HG03432 (cell line): ENCODE data around the gene ILKAP.

Source experiments
- ATAC-seq: cut with Tn5 transposase; IDR thresholded peaks from one replicate; pipeline ENCODE4 v1.9.1; 2021; ENCODE audit warnings: mild to moderate bottlenecking, moderate library complexity; ENCODE audit not compliant: unreplicated experiment

Gene ILKAP

DNA sequence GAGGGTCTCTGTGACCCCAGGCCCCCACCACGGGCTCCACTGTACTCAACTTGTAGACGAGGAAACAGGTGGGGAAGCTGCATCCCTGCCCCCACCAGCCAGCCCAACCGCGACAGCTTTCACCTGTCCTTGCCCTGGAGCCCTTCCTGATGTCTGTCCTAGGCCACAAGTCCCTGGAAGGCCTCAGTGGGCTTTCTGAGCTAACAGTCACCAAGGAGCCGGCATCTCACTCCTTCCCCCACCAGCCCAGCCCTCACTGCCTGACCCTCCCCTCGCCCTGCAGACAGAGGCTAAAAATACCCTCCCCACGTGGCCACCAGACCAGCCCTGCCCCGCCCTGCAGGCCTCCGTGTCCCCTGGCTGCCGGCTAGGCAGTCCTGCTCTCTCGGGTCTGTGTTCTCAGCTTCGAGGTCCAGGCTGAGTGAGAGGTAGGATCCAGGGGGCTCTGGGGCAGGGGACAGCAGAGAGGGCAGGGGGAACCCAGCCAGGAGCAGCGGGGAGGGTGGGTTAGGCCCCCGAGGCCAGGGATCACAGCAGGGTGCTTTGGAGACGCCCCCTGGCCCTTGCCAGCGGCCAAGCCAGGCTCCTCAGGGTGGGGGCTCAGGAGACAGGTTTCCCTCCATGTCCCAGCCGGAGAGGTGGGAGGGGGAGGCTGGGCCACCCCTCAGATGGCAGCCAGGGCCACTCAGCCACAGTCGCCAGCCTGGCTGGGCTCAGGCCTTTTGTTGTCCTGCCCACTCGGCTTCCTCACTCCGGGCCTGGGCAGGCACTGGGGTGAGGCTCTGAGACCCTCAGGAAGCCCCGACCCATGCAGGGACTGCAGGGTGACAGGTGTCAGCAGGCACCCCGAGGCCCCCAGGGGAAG is 64.9 kb downstream of the ILKAP start, which contains the start of gene KLHL30:
KLHL30 (plus strand) TSS at position 338 of the 865 bp plus-strand sequence. CDS start 2,087 bp downstream, outside the sequence.
- no peak for ATAC-seq

DNA sequence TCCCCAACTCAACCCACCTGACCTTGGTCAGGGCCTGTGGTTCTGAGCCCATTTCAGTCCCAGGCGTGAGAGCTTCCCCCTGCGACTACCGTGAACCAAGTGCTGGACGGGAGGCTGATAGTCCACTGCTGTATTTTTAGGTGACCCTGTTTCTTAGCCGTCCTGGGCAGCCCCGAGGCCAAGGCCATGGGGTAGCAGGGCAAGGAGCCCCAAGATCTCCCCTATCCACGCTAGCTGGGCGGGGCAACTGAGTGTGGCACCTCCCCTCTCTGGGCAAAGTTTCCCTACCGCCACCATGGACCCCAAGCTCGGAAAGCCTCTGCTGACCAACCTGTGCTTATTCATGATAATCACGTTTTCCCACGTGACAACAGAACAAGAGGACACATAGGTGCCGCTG is 65.6 kb downstream of the ILKAP start:
- no peak for ATAC-seq

DNA sequence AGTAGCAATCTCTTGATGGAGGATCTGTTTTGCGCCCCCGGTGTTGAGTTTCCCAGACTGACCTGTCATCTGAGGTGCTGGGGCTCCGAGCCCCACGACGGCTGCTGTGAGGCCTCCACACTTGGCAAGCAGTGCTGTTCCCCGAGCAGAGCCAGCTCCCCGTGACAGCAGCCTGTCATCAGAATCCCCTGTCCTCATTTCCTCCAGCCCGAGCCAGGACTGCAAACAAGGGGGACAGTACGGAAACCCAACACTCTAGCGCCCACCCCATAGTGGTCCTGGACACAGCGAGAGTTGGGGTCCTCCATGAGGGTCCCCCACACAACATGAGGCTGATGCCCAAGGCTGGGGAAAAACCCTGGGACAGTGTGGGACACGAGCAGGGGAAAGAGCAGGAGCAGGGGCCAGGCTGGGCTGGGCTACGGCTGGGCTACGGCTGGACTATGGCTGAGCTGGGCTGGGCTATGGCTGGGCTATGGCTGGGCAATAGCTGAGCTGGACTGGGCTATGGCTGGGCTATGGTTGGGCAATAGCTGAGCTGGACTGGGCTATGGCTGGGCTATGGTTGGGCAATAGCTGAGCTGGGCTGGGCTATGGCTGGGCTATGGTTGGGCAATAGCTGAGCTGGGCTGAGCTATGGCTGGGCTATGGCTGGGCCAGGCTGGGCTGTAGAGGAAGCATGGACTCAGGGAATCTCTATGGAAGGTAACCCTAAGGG is 66.5 kb downstream of the ILKAP start:
- no peak for ATAC-seq

DNA sequence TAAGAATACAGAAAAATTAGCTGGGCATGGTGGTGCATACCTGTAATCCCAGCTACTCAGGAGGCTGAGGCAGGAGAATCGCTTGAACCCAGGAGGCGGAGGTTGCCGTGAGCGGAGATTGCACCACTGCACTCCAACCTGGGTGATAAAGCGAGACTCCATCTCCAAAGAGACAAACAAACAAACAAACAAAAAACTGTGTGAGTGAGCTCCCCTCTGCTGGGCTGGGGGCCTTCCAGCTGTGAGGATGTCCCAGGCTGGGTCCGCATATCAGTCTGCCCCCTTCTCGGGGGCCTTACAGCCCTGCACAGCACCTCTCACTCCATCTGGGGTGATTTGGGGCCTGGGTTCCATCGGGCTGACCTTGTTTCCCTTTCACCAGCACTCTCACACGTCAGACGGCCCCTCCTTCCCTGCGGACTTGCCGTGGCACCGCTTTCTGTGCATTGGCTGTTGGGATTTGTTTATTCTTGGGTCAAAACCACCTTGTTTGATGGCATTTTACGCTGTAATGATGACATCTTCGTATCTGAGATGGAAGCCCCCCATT is 67.8 kb downstream of the ILKAP start:
- ATAC-seq: no peak

DNA sequence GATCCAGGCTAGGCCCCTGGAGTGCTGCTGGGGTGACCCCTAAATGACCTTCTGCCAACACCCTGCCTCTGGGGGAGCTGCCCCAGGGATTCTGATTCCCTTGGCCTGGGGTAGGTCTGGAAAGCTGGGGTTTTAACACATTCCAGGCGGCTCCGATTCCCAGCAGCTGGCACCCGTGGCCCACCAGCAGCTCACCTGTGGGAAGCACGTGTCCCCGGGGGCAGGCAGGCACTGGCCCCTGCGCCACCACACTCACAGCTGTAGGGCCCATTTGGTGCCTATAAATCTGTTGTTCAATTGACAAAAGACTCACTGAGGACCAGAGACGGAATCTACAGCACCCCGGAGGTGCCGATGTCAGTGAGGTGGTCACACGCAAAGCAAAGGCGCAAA is 69.1 kb downstream of the ILKAP start:
- ATAC-seq: no peak

DNA sequence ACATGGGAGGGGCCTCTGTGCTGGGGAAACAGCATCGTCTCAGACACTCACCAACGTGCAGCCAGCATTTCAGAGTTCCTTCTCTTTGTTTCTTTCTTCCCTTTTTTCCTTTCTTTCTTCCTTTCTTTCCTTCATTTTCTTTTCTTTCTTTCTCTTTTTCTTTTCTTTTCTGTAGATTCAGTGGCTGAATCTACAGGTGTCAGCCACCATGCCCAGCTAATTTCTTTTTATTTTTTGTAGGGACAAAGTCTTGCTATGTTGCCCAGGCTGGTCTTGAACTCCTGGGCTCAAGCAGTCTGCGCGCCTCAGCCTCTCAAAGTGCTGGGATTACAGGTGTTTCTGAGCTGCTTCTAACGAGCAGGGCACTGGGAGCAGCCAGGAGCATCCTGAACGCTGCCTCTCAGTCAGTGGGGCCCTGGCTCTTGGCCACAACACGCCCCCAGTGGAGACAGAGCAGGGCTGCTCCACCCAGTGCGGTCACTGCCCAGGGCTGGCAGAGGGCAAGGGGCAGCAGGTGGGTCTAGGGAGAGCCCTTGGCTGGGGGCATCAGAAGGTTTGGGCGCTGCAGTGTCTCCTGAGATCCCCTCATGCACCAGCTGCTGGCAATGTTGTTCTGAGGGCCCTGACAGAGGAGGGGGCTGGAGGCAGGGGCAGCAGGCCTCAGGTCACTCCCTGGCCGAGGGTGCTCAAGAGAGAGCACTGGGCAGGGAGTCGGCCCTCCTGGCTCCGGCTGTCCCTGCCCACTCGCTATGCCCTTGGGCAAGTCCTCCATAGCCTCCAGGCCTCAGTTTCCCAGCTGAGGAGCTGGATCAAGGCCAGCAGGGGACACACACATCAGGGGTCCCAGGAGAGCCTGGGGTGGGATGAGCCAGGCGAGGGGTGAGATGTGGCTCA is 69.7 kb downstream of the ILKAP start:
- no peak for ATAC-seq

DNA sequence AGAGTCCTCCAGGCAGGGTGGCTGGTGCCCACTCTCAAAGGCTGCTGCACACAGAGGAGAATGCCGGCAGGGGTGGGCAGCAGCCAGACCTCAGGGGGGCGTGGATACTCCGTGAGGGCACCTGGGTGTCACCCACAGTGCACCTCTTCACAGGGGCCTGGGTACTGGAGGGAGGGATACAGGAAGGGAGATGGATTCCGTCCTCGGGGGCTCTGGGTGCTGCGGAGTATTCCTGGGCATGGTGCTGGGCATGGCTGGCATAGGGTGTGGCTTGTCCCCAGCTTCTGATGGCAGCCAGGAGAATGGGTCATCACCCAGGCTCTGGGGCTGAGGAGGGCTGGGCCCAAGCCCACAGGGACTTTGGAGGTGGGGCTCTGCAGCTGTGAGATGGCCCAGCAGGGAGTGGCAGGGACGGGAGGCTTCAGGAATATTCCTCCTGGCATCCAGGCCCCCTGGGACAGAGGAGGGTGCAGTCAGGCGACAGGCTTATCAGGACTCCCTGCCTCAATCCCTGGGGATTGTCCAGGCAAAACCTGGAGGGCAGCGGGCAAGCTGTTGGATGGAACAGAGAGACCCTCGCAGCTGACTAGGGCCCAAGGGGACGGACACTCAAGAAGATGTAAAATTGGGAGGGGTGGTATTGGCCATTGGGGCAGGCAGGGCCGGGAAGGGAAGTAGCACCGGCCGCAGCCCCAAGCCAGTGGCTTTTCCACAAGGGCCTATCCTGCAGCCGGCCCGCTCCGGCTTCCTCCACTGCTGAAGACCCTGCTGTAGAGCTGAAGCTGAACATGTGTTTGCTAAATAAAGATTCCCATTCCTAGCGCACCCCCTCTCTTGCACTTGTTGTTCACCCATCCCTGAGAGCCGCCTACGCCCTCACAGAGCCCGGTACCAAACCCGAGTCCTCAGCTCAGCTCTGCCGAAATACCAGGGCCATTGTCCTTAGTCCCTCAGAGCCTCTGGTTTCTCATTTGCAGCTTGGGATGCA is 70.7 kb downstream of the ILKAP start:
- no peak for ATAC-seq

DNA sequence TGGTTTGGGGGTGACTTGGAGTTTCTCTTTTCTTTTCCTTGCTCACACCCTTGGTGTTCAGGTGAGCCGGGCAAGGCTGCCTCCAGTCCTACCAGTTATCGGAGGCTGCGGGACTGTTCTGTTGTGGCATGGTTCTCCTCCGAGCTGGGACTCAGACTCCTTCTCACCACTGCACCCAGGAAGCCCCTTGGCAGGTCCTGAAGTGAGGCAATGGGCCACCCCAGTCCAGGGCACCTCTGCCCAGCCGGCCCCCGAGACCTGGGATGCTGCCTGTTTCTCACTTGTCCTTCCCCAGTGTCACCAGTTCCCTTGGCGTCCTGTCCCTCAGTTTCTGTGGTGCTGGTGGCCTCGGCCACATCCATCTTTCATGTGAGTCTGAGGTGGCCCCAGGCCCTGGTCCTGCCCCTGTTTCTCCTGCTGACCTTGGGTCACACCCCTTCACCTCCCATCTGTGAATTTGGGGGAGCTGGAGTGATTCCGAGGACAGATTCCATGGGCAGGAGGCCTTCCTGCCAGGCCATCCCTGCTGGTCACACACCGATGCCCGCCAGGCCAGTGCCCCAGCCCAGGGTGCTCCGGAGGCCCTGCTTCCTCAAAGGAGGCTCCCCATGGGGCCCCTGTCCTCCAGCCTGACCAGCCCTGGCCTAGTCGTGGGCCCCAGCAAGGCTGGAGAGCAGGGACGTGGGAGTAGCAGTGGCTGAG is 71.6 kb downstream of the ILKAP start:
- no peak for ATAC-seq

DNA sequence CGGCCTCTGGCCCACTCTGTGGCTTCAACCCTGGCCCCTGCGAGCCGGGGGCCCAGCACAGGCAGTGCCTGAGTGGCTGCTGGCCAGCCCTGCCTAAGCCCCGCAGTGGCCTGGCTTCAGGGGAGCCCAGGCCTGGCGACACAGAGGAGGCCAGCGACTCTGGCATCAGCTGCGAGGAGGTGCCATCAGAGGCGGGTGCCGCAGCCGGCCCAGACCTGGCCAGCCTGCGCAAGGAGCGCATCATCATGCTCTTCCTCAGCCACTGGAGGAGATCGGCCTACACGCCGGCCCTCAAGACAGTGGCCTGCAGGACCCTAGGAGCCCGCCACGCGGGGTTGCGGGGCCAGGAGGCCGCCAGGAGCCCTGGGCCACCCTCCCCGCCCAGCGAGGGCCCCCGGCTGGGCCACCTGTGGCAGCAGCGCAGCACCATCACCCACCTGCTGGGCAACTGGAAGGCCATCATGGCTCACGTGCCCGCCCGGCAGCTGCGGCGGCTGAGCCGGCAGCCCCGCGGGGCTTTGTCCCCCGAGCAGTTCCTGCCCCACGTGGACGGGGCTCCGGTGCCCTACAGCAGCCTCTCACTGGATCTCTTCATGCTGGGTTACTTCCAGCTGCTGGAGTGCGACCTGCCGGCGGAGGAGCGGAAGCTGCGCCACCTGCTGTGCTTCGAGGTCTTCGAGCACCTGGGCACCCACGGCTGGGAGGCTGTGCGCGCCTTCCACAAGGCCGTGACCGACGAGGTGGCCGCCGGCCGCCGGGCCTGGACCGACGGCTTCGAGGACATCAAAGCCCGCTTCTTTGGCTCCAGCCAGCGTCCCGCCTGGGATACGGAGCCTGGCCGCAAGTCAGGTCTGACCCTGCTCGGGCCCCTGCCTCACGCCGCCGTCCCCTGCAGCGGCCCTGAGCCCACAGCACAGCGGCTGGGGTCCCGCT is 72.5 kb downstream of the ILKAP start:
- ATAC-seq: no peak

DNA sequence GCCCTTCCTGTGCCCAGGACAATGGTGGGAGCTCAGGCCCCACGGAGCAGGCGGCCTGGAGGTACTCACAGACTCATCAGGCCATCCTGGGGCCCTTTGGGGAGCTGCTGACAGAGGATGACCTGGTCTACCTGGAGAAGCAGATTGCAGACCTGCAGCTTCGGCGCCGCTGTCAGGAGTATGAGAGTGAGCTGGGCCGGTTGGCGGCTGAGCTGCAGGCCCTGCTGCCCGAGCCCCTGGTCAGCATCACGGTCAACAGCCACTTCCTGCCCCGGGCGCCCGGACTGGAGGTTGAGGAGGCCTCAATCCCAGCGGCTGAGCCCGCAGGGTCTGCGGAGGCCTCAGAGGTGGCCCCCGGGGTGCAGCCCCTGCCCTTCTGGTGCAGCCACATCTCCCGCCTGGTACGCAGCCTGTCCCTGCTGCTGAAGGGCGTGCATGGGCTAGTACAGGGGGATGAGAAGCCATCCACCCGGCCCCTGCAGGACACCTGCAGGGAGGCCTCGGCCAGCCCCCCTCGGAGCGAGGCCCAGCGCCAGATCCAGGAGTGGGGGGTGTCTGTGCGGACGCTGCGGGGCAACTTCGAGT is 73.3 kb downstream of the ILKAP start:
- no peak for ATAC-seq

DNA sequence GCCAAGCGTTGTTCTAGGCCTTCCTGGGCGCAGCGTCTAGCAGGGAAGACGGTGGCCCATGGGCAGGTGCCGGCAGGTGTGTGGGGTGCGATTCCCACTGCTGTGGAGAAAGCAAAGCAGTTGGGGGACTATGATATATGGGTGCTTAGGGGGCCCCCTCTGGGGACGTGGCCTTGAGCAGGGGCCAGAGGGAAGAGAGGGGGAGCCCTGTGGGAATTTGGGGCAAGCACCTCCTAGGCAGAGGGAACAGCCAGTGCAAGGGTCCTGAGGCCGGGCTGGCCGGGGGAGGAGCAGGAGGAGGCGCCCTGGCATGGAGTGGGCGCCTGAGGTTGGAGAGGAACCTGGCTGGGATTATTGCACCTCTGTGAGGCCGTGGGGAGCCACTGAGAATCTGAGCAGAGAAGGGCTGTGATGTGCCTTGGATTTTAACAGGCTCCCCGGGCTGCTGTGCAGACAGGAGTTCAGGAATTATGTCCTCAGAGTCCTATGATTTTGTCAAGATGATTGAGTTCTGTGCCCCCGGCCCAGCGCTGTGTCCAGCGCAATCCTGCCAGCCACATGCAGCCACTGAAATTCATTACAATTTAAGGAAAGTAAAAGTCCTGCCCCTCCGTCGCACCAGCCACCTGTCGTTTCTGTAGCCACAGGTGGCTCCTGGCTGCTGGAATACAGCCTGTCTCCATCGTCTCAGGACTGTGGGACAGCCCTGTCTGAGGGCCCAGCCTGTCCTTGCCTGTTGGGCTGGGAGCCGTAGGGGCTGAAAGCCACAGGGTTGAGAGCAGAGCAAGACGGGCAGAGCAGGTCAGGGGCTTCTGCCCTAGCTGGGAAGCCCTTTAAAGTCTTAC is 74.1 kb downstream of the ILKAP start:
- no peak for ATAC-seq

DNA sequence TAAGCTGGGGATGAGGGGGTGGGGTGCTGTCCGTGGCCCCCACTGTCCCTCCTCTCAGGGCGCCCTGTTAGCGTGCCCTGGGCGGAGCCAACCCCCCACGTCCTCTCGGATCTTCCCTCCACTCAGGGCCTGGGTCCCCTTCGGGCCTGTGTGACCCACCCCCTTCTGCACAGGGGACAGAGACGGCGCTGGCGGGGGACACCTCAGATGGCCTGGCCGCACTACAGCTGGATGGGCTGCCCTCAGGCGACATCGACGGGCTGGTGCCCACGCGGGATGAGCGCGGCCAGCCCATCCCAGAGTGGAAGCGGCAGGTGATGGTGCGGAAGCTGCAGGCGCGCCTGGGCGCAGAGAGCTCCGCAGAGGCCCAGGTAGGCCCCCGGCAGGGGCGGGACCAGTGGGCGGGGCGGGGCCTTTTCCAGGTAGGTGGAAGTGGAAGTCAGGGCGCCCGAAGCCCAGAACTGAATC is 74.9 kb downstream of the ILKAP start:
- no peak for ATAC-seq

DNA sequence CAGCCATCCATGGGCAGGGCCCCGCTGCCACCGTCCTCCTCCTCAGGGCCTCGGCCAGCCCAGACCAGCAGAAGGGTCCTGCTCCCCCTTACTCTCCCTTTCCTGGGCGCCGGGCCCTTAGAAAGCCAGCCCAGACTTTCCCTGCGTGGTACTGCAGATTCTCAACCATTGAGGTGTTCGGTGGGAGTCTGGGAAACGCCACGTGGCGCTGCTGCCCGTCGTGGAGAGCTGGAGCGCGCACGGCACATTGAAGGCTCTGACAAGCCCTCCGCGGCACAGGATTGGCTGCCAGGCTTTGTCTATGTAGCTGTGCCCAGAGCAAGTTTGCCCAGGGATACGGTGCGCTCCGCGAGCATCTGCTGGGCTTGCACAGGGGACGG is 75.4 kb downstream of the ILKAP start:
- no peak for ATAC-seq

DNA sequence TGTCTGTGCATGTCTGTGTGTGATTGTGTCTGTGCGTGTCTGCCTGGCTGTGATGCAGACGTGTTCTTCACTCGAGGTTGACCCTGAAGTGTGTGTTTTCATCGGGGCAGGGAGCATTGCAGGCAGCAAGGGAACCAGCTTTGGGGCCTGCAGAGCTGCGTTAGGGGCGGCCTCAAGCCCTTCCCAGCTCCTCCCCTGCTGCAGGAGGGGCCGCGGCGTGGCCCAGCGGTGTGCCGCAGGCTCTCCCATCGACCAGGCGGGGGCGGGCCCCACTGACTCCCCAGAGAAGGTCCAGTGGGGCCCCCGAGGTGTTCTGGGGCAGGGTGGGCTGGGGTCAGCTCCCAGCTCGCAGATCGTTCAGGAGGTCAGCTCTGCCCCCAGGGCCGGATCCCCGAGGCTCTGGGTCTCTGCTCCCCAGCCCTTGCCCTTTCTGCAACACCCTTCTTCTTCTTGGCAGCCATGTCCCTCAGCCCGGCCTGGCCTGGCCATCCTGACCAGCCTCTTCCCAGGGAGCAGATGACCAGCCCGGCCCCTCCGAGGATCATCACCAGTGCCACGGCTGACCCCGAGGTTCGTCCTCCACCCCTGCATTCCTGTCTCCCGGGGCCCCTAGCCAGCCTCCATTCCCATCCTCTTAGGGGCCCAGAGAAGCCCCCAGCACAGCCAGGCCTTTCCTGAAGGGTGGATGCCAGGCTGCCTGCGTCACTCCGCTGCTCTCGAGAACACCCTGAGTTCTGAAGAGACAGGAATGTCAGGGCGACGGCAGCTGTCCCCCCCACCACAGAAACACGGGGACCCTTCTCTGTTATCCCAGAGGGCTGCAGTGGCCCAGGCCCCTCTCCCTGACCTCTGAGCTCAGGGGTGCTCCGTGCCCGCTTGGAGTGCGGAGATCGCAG is 76.1 kb downstream of the ILKAP start:
- peak; percentile 61 for ATAC-seq

DNA sequence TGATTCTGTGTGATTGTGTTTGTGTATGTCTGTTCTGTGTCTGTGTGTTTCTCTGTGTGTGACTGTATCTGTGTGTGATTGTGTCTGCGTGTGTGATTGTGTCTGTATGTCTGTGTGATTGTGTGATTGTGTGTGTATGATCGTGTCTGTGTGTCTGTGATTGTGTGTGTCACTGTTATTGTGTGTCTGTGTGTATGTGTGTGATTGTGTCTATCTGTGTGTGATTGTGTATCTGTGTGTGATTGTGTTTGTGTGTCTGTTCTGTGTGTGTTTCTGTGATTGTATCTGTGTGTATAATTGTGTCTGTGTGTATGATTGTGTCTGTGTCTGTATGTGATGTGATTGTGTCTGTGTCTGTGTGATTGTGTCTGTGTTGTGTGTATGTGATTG is 76.7 kb downstream of the ILKAP start:
- no peak for ATAC-seq

DNA sequence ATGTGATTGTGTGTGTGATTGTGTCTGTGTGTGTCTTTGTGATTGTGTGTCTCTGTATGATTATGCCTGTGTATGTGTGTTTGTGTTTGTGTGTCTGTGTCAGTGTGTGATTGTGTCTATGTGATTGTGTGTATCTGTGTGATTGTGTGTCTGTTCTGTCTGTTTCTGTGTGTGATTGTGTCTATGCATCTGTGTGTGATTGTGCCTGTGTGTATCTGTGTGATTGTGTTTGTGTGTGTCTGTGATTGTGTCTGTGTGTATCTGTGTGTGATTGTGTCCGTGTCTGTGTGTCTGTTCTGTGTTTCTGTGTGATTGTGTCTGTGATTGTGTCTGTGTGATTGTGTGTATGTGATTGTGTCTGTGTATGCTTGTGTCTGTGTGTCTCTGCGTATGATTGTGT is 77.2 kb downstream of the ILKAP start:
- ATAC-seq: no peak
